Measurements from ENCODE around the gene SAPCD2.
"Not testable (repeated sequence)": the region's sequence is repeated elsewhere in the genome, so short reads cannot be mapped to it uniquely, and the experiment has no call there.

The SAPCD2 gene

GRCh38 chr9:137064027-137064879 lies 6.1 kb downstream of the SAPCD2 start:
- peak; percentile 64 for DNase-seq (ENCODE audit: low spot score)

- no peak for DNase-seq (ENCODE audit: low spot score)
Measured at GRCh38 chr9:137063311-137064026, 6.9 kb downstream of the SAPCD2 start.

- not testable (repeated sequence) for DNase-seq (ENCODE audit: low spot score)
Measured at GRCh38 chr9:137062798-137063197, 7.6 kb downstream of the SAPCD2 start.

DNA sequence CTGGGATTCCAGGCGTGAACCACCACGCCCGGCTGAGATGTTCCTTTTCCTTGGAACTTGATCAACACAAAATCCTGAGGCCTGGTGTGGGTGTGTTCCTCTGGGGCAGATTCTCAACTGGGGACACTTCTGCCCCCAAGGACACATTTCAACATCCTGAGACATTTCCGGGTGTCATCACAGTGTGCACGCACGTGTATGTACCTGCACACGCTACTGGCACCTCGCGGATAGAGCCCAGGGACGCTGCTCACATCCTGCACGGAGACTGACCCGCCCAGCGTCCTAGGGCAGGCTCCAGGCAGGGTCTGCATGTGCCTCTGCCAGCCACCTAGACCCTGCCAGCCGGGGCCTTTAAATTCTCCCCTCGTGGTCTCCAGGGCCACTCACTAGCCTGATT lies 8.0 kb downstream of the SAPCD2 start:
- no peak for DNase-seq (ENCODE audit: low spot score)

DNA sequence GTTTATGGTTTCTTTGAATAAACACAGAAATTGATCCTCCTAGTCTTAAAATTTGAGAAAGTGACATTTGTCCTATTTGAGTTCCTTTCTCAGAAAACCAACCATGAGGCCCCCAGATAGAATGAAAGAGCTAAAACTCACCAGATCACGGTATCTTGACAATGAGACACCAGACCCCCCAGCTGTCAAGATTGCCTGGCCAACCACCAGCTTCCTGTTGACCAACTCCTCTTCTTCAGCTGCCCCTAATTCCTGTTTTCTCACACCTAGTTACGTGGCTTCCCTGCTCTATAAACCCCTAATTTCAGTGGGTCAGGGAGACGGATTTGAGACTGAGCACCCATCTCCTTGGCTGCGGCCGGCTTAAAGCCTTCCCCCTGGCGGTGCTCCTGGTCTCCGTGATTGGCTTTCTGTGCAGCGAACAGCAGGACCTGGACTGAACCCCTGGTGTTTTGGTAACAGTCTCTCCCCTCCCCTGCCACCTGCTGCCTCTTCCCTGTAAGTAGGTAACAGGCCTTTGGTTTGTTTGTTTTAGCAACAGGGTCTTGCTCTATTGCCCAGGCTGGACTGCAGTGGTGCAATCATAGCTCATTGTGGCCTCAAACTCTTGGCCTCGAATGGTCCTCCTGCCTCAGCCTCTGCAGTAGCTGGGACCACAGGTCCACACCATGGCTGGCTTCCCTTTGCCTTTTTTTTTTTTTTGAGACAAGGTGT lies 11.7 kb downstream of the SAPCD2 start:
- no peak for DNase-seq (ENCODE audit: low spot score)

- no peak for DNase-seq (ENCODE audit: low spot score)
Measured at GRCh38 chr9:137057545-137057944, 12.8 kb downstream of the SAPCD2 start.

DNA sequence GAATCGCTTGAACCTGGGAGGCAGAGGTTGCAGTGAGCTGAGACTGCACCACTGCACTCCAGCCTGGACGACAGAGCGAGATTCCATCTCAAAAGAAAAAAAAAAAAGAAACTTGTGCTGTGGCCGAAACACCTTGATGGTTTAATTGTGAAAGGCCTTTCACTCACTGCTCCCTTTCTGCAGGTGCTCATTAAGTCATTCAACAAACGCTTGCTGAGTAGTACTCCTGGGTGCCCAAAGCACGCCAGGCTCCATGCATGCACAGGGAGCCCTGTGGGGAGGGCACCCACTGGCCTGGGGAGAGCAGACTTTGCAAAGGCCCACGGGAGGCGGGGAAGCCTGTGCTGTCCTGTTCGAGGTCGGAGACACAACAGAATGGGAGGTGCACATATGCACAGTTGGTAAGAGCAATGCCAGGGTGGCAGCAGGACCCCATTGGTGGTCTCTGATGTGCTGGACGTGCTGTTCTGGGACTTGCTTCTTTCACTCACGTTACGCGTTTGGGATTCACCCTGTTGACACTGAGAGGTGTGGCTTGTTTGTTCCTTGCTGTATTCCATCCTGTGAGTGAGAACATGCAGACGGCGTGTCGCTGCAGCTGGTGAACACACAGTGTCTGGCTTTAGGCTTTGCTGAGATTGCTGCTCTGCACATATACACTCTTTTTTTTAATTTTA lies 13.5 kb downstream of the SAPCD2 start:
- DNase-seq (ENCODE audit: low spot score), result no peak

GRCh38 chr9:137055385-137056364 lies 14.7 kb downstream of the SAPCD2 start:
- DNase-seq (ENCODE audit: low spot score), result peak; percentile 76

DNA sequence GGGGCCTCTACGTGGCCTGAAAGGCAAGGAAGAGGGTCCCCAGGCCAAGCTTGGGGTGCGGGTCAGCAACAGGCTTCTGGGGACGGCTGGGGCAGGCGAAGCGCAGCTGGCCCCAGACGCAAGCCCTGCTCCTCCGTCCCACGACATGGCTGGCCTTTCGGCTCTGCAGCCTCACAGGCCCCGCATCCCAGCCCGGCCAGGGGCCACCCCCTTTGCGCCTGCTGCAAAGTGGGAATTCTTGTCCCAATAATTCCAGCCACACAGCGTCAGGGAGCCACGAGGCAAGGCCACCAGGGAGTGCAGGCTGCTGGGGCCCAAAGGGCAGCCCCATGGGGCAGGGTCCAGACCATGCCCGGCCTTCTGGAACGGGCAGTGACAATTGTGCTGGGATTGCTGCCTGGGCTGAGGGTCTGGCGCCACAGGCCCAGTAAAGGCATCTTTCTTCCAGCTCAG lies 15.4 kb downstream of the SAPCD2 start:
- DNase-seq (ENCODE audit: low spot score), result no peak

GRCh38 chr9:137053944-137054931 lies 16.1 kb downstream of the SAPCD2 start, which contains the start of gene ENTPD2:
Gene ENTPD2 (minus strand): TSS chr9:137054061. CDS start chr9:137053997, 64 bp downstream.
- no peak for DNase-seq (ENCODE audit: low spot score)

DNA sequence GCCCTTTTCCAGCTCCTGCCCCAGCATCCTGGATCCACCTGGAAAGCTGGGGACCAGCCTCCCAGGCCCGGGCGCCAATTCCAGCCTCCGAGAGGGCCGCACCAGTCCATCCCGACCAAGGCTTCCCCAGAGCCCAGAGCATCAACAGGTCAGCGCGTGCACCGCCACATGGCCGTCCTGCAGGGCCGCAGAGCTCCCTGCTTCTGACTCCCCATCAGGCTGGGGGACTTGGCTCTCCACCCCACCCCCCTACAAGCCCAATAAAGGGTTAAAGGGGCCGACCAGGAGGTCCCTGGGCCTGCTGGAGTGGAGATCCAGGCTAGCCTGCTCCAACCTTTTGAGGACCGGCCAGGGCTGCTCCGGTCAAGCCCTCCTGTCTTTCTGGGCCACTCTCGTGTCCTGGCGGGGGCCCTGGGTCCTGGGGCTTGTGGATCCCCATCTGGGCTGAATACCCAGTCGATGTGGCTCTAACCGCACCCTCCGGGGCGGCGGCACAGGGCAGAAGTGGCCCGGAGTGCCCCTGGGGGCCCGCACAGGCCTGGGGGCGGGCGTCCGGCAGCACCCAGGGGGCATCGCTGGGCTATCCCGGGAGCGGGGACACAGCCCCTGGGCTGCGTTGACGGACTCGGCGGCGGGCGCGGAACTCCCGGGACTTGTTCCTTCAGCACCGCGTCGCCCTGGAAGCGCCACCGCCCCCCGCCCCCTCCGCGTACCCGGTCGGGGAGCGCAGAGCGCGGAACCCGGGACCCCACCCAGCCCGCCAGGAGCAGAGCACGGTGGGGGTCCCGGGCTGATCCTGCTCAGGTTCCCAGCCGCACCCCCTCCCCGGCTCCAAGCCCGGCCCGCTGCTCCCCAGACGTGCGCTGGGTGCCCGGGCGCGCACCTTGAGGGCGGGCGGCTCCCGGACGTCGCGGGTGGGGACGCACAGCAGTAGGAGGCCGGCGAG lies 17.1 kb downstream of the SAPCD2 start:
- no peak for DNase-seq (ENCODE audit: low spot score)

GRCh38 chr9:137052293-137052692 lies 18.1 kb downstream of the SAPCD2 start:
- no peak for DNase-seq (ENCODE audit: low spot score)

GRCh38 chr9:137051145-137051724 lies 19.1 kb downstream of the SAPCD2 start:
- no peak for DNase-seq (ENCODE audit: low spot score)

- no peak for DNase-seq (ENCODE audit: low spot score)
Measured at GRCh38 chr9:137050570-137050969, 19.8 kb downstream of the SAPCD2 start.

DNA sequence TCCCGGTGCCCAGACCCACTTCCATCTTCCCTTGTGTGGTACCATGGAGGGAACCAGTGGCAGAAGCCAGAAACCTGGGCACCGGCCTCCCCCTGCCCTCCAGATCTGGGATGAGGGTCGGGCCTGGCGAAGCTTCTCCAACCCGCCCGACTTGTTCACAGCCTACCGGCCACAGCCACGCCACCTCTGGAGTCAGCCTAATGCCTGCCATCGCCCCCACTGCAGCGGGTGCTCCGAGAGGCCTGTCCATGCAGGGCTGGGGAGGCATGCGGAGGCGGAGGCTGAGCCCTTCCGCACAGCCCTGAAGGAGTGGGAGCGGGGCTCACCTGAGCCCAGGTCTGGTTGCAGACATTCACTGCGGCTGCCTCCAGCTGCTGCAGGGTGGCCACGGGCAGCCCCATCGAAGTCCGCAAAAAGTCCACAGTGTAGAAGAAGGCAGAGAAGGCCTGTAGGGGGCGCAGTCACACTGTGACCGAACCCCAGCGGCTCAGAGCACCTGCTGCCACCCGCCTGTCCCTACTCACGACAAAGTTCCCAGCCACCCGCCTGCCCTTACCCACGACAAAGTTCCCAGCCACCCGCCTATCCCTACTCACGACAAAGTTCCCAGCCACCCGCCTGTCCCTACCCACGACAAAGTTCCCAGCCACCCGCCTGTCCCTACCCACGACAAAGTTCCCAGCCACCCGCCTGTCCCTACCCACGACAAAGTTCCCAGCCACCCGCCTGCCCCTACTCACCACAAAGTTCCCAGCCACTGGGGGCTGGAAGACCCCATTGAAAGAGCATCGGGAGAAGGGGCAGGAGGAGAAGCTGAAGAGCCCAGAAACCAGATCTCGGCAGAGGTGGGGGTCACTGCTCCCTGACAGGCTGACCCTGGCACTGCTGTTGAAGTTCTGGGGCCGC lies 20.6 kb downstream of the SAPCD2 start:
- DNase-seq (ENCODE audit: low spot score), result peak; percentile 69

- peak; percentile 77 for DNase-seq (ENCODE audit: low spot score)
Measured at GRCh38 chr9:137048655-137049543, 21.5 kb downstream of the SAPCD2 start.
